GM19328 (cell line): ENCODE measurements around the gene DPH2.

Source experiments
- ATAC-seq: cut with Tn5 transposase; IDR thresholded peaks from one replicate; pipeline ENCODE4 v1.9.1; 2021; ENCODE audit warnings: mild to moderate bottlenecking, moderate library complexity; ENCODE audit not compliant: unreplicated experiment

The DPH2 gene

GRCh38 chr1:43944860-43945259, 24.9 kb upstream of the DPH2 start:
- no peak for ATAC-seq

- no peak for ATAC-seq
Observed at GRCh38 chr1:43945674-43946235, 24.1 kb upstream of the DPH2 start.

- peak; percentile 93 for ATAC-seq
Observed at GRCh38 chr1:43946236-43947060, 23.4 kb upstream of the DPH2 start, which contains the start of gene IPO13. TSS of gene IPO13 (plus strand) at chr1:43946950. CDS start at chr1:43947601, 651 bp downstream.

GRCh38 chr1:43947061-43947873, 22.5 kb upstream of the DPH2 start:
- no peak for ATAC-seq

GRCh38 chr1:43947874-43948437, 21.9 kb upstream of the DPH2 start:
- ATAC-seq: no peak

- no peak for ATAC-seq
Observed at GRCh38 chr1:43949678-43950077, 20.1 kb upstream of the DPH2 start.

GRCh38 chr1:43951021-43951985, 18.5 kb upstream of the DPH2 start:
- ATAC-seq: no peak

GRCh38 chr1:43952731-43953346, 17.0 kb upstream of the DPH2 start:
- ATAC-seq: no peak

- no peak for ATAC-seq
Observed at GRCh38 chr1:43953361-43953760, 16.4 kb upstream of the DPH2 start.

- ATAC-seq: no peak
Observed at GRCh38 chr1:43954036-43954435, 15.8 kb upstream of the DPH2 start.

- no peak for ATAC-seq
Observed at GRCh38 chr1:43956234-43956633, 13.6 kb upstream of the DPH2 start.

- no peak for ATAC-seq
Observed at GRCh38 chr1:43957407-43958040, 12.3 kb upstream of the DPH2 start.

- ATAC-seq: no peak
Observed at GRCh38 chr1:43958351-43959255, 11.2 kb upstream of the DPH2 start.

GRCh38 chr1:43960798-43961197, 9.0 kb upstream of the DPH2 start:
- no peak for ATAC-seq

GRCh38 chr1:43961692-43962091, 8.1 kb upstream of the DPH2 start:
- no peak for ATAC-seq

- no peak for ATAC-seq
Observed at GRCh38 chr1:43962324-43962723, 7.5 kb upstream of the DPH2 start.

- ATAC-seq: no peak
Observed at GRCh38 chr1:43963006-43963405, 6.8 kb upstream of the DPH2 start.

GRCh38 chr1:43963890-43964289, 5.9 kb upstream of the DPH2 start:
- no peak for ATAC-seq
